Naive thymus-derived CD4-positive, alpha-beta T cell (primary cell): Measurements from ENCODE around the gene MAFG. TPM values are rescaled to one million over a fixed set of nuclear protein-coding genes. Genes with fewer than 3 reads are reported as not detected.

Experiments used
- ATAC-seq: fragments of 150-1000 bp; cut with Tn5 transposase; 2 replicates; pipeline ENCODE4 v1.10.0; 2021; ENCODE audit warnings: mild to moderate bottlenecking, moderate library complexity
- CTCF ChIA-PET: fragments of 350-600 bp; sonication (Branson Sonifier 250); formaldehyde crosslinking; loops from one replicate; lab custom pipeline; 2021; ENCODE audit warnings: antibody characterized with exemption; lab: Charles Lee
- POLR2A ChIA-PET: fragments of 350-600 bp; sonication (Branson Sonifier 250); formaldehyde crosslinking; loops from one replicate; lab custom pipeline; 2021; ENCODE audit warnings: antibody characterized with exemption, inconsistent platforms; lab: Charles Lee
- DNase-seq, 9 donors: peaks; one replicate each; pipeline versions ENCODE4 v3.0.0 to v3.0.0-alpha.2; 2020 to 2022; ENCODE audit warnings: mixed read lengths in 1 of 9
- H3K27ac ChIP-seq: one replicate; pipeline ENCODE4 v1.7.0; 2013; ENCODE audit warnings: mild to moderate bottlenecking, low read depth, low read length, moderate library complexity
- H3K27me3 ChIP-seq, 2 donors: one replicate each; pipeline ENCODE4 v1.7.0; 2013; ENCODE audit warnings: low read length in 2 of 2, mild to moderate bottlenecking in 2 of 2, moderate library complexity in 2 of 2; ENCODE audit not compliant: control insufficient read depth in 2 of 2, insufficient read depth in 2 of 2
- H3K36me3 ChIP-seq, 3 experiments: 1 replicate in 2 of 3; 2 replicates in 1 of 3; pipeline ENCODE4 v1.7.0; 2013; ENCODE audit warnings: low read length in 3 of 3, mild to moderate bottlenecking in 3 of 3, moderate library complexity in 1 of 3; ENCODE audit not compliant: insufficient read depth in 3 of 3, control insufficient read depth in 2 of 3
- H3K4me1 ChIP-seq, 2 donors: one replicate each; pipeline ENCODE4 v1.7.0; 2013; ENCODE audit warnings: low read length in 2 of 2, mild to moderate bottlenecking in 2 of 2, moderate library complexity in 1 of 2; ENCODE audit not compliant: control insufficient read depth in 2 of 2, insufficient read depth in 2 of 2
- H3K4me3 ChIP-seq: 2 replicates; pipeline ENCODE4 v1.7.0; 2013; ENCODE audit warnings: mild to moderate bottlenecking, low read length
- H3K9me3 ChIP-seq, 3 experiments: 1 replicate in 2 of 3; 2 replicates in 1 of 3; pipeline ENCODE4 v1.7.0; 2013; ENCODE audit warnings: low read length in 3 of 3; ENCODE audit not compliant: control insufficient read depth in 2 of 3
- H3K27ac Mint-ChIP-seq, 9 donors: one replicate each; pipeline ENCODE4 v1.8.0; 2020 to 2022; ENCODE audit warnings: mixed read lengths in 9 of 9, mild to moderate bottlenecking in 8 of 9, moderate library complexity in 5 of 9, inconsistent platforms in 2 of 9
- H3K27me3 Mint-ChIP-seq, 5 donors: one replicate each; pipeline ENCODE4 v1.8.0; 2021 to 2022; ENCODE audit warnings: mixed read lengths in 5 of 5, mild to moderate bottlenecking in 1 of 5
- H3K36me3 Mint-ChIP-seq, 5 donors: one replicate each; pipeline ENCODE4 v1.8.0; 2020 to 2022; ENCODE audit warnings: mixed read lengths in 5 of 5, mild to moderate bottlenecking in 3 of 5, inconsistent platforms in 1 of 5
- H3K4me1 Mint-ChIP-seq, 7 donors: one replicate each; pipeline ENCODE4 v1.8.0; 2020 to 2022; ENCODE audit warnings: mixed read lengths in 7 of 7, mild to moderate bottlenecking in 3 of 7, inconsistent platforms in 1 of 7
- H3K4me3 Mint-ChIP-seq, 10 donors: one replicate each; pipeline ENCODE4 v1.8.0; 2020 to 2022; ENCODE audit warnings: mild to moderate bottlenecking in 10 of 10, mixed read lengths in 10 of 10, moderate library complexity in 6 of 10, inconsistent platforms in 2 of 10
- H3K9me3 Mint-ChIP-seq, 11 donors: one replicate each; pipeline ENCODE4 v1.8.0; 2020 to 2022; ENCODE audit warnings: mixed read lengths in 11 of 11, mild to moderate bottlenecking in 4 of 11, inconsistent platforms in 1 of 11, moderate library complexity in 1 of 11
- intact Hi-C, 2 donors: fragments of 100-400 bp; cut with micrococcal nuclease; formaldehyde crosslinking; loops; one replicate each; pipeline ENCODE4 v1.15.1; 2023
- polyA plus RNA-seq, 2 donors: library from polyadenylated mRNA; unstranded; fragments of 300-500 nt; fragmentation: Illumina TruSeq; gene quantifications; one replicate each; pipeline ENCODE4 v1.2.3, GENCODE V29; 2021
- total RNA-seq, 6 experiments: library from RNA in 5 of 6; stranded (reverse) in 5 of 6; gene quantifications; 1 replicate in 5 of 6; 2 replicates in 1 of 6; pipeline ENCODE4 v1.2.3 and lab custom pipeline; 2021 to 2026

Gene MAFG
- total and polyA plus RNA-seq, 7 experiments from 2014 or later, result 2.4 to 28.1 (median 16.0) TPM

- no peak overlapping the region for H3K4me3 ChIP-seq
- H3K9me3 ChIP-seq, result no peaks in the 10 kb centered on the region
- no peak for ATAC-seq
- ChIA-PET CTCF (interaction anchor here (0.9 kb wide), 1 partner anchor 9 kb away, joined by 3 read pairs; no protein-coding TSS in a partner anchor), POLR2A (interaction anchor here (0.8 kb wide), 1 partner anchor 21 kb away, joined by 3 read pairs; no protein-coding TSS in a partner anchor)
- DNase-seq, result no peak
- H3K27ac ChIP-seq, result no peak overlapping the region
- intact Hi-C loops, result no loop called here
- H3K36me3 Mint-ChIP-seq, result no peaks in the 10 kb centered on the region
- no peaks in the 10 kb centered on the region for H3K9me3 Mint-ChIP-seq
- peaks cover 0 to 4% of the 10 kb centered on the region in 2 donors for H3K4me1 ChIP-seq
- H3K27me3 Mint-ChIP-seq, result peaks cover 0 to 12% (median 0%) of the 10 kb centered on the region in 5 donors
- H3K27ac Mint-ChIP-seq, result peak overlapping the region in 3 of 9 donors; percentile 20 to 55 (median 26)
- H3K4me1 Mint-ChIP-seq, result peaks cover 0 to 11% (median 4%) of the 10 kb centered on the region in 7 donors
- H3K36me3 ChIP-seq, result no peaks in the 10 kb centered on the region
- peak overlapping the region in 1 of 10 donors; percentile 14 for H3K4me3 Mint-ChIP-seq
- H3K27me3 ChIP-seq, result no peaks in the 10 kb centered on the region
These were observed 23.0 kb upstream of the MAFG start for GRCh38 chr17:81950501-81950900.

GRCh38 chr17:81948635-81949378 is 21.3 kb upstream of the MAFG start:
- Histone ChIP-seq H3K36me3 (no peaks in the 10 kb centered on the region), H3K27me3 (no peaks in the 10 kb centered on the region), H3K4me3 (no peak overlapping the region), H3K27ac (no peak overlapping the region), H3K9me3 (no peaks in the 10 kb centered on the region), H3K4me1 (peaks cover 0 to 4% of the 10 kb centered on the region in 2 donors)
- H3K36me3 Mint-ChIP-seq, result no peaks in the 10 kb centered on the region
- H3K27me3 Mint-ChIP-seq, result peaks cover 0 to 12% (median 0%) of the 10 kb centered on the region in 5 donors
- peaks cover 0 to 11% (median 4%) of the 10 kb centered on the region in 7 donors for H3K4me1 Mint-ChIP-seq
- POLR2A ChIA-PET, result no interaction called here
- ATAC-seq (no peak), DNase-seq (no peak)
- H3K9me3 Mint-ChIP-seq, result no peaks in the 10 kb centered on the region
- intact Hi-C loops, result no loop called here
- H3K4me3 Mint-ChIP-seq, result no peak overlapping the region
- H3K27ac Mint-ChIP-seq, result no peak overlapping the region
- CTCF ChIA-PET, result interaction anchor here (2.5 kb wide), 1 partner anchor 11 kb away, joined by 10 read pairs; no protein-coding TSS in a partner anchor

GRCh38 chr17:81947189-81947588 is 19.7 kb upstream of the MAFG start, which contains the start of gene MYADML2:
Gene MYADML2 (minus strand): TSS chr17:81947233. CDS start chr17:81941741, 5,492 bp downstream.
- DNase-seq (no peak), ATAC-seq (no peak)
- ChIA-PET CTCF (no interaction called here), POLR2A (interaction anchor here (0.7 kb wide), 1 partner anchor 584 kb away, joined by 3 read pairs; no protein-coding TSS in a partner anchor)
- no peak within 1 kb of the TSS for H3K4me3 Mint-ChIP-seq
- peaks cover 0 to 11% (median 4%) of the 10 kb centered on the region in 7 donors for H3K4me1 Mint-ChIP-seq
- H3K36me3 ChIP-seq, result no peaks in the 10 kb centered on the region
- no peaks in the 10 kb centered on the region for H3K27me3 ChIP-seq
- no peak within 1 kb of the TSS for H3K4me3 ChIP-seq
- no peak within 1 kb of the TSS for H3K27ac Mint-ChIP-seq
- no peaks in the 10 kb centered on the region for H3K9me3 ChIP-seq
- H3K27ac ChIP-seq, result no peak within 1 kb of the TSS
- intact Hi-C loops, result no loop called here
- H3K36me3 Mint-ChIP-seq, result no peaks in the 10 kb centered on the region
- H3K27me3 Mint-ChIP-seq, result peaks cover 0 to 12% (median 0%) of the 10 kb centered on the region in 5 donors
- no peaks in the 10 kb centered on the region for H3K9me3 Mint-ChIP-seq
- no peaks in the 10 kb centered on the region for H3K4me1 ChIP-seq

- DNase-seq (no peak), ATAC-seq (no peak)
- POLR2A ChIA-PET, result no interaction called here
- Histone ChIP-seq H3K27me3 (no peaks in the 10 kb centered on the region), H3K27ac (no peak overlapping the region), H3K4me3 (no peak overlapping the region), H3K9me3 (no peaks in the 10 kb centered on the region), H3K4me1 (no peaks in the 10 kb centered on the region), H3K36me3 (no peaks in the 10 kb centered on the region)
- H3K4me1 Mint-ChIP-seq, result peaks cover 0 to 2% (median 0%) of the 10 kb centered on the region in 7 donors
- no peaks in the 10 kb centered on the region for H3K9me3 Mint-ChIP-seq
- intact Hi-C loops, result no loop called here
- H3K36me3 Mint-ChIP-seq, result no peaks in the 10 kb centered on the region
- H3K4me3 Mint-ChIP-seq, result no peak overlapping the region
- CTCF ChIA-PET, result interaction anchor here (2.0 kb wide), 1 partner anchor 15 kb away, joined by 8 read pairs; no protein-coding TSS in a partner anchor
- H3K27me3 Mint-ChIP-seq, result peaks cover 0 to 6% (median 0%) of the 10 kb centered on the region in 5 donors
- no peak overlapping the region for H3K27ac Mint-ChIP-seq
These were observed 17.3 kb upstream of the MAFG start for GRCh38 chr17:81944858-81945257.

GRCh38 chr17:81942167-81942553 is 14.6 kb upstream of the MAFG start:
- no peaks in the 10 kb centered on the region for H3K36me3 ChIP-seq
- peaks cover 0 to 6% (median 0%) of the 10 kb centered on the region in 5 donors for H3K27me3 Mint-ChIP-seq
- no peaks in the 10 kb centered on the region for H3K4me1 ChIP-seq
- no peaks in the 10 kb centered on the region for H3K36me3 Mint-ChIP-seq
- H3K27me3 ChIP-seq, result no peaks in the 10 kb centered on the region
- CTCF ChIA-PET, result no interaction called here
- no peak overlapping the region for H3K27ac Mint-ChIP-seq
- H3K9me3 ChIP-seq, result no peaks in the 10 kb centered on the region
- DNase-seq (no peak), ATAC-seq (no peak)
- POLR2A ChIA-PET, result interaction anchor here (0.7 kb wide), 1 partner anchor 363 kb away, joined by 3 read pairs; no protein-coding TSS in a partner anchor
- H3K4me3 Mint-ChIP-seq, result no peak overlapping the region
- H3K9me3 Mint-ChIP-seq, result no peaks in the 10 kb centered on the region
- H3K4me3 ChIP-seq, result no peak overlapping the region
- no peak overlapping the region for H3K27ac ChIP-seq
- H3K4me1 Mint-ChIP-seq, result peaks cover 0 to 10% (median 6%) of the 10 kb centered on the region in 7 donors
- intact Hi-C loops, result no loop called here

GRCh38 chr17:81941484-81942166 is 14.1 kb upstream of the MAFG start:
- intact Hi-C loops, result no loop called here
- Histone ChIP-seq H3K27me3 (no peaks in the 10 kb centered on the region), H3K4me1 (peaks cover 0 to 2% of the 10 kb centered on the region in 2 donors), H3K4me3 (no peak overlapping the region), H3K36me3 (no peaks in the 10 kb centered on the region), H3K9me3 (no peaks in the 10 kb centered on the region), H3K27ac (no peak overlapping the region)
- no peak overlapping the region for H3K27ac Mint-ChIP-seq
- ChIA-PET POLR2A (interaction anchor here (0.7 kb wide), 1 partner anchor 364 kb away, joined by 3 read pairs; no protein-coding TSS in a partner anchor), CTCF (no interaction called here)
- H3K36me3 Mint-ChIP-seq, result no peaks in the 10 kb centered on the region
- ATAC-seq, result no peak
- peaks cover 0 to 10% (median 6%) of the 10 kb centered on the region in 7 donors for H3K4me1 Mint-ChIP-seq
- H3K27me3 Mint-ChIP-seq, result peaks cover 0 to 6% (median 0%) of the 10 kb centered on the region in 5 donors
- no peak overlapping the region for H3K4me3 Mint-ChIP-seq
- no peak for DNase-seq
- no peaks in the 10 kb centered on the region for H3K9me3 Mint-ChIP-seq
